Activated CD8-positive, alpha-beta T cell treated with anti-CD3 and anti-CD28 coated beads, Interleukin-2, amount 10 ng/mL, durations not matched to agents 7 days and 5 days (primary cell): Measurements from ENCODE around the gene BCAS1. TPM values are rescaled to one million over a fixed set of nuclear protein-coding genes. Genes with fewer than 3 reads are reported as not detected.

Experiments
- ATAC-seq: fragments of 150-1000 bp; cut with Tn5 transposase; one replicate; pipeline ENCODE4 v1.10.0; 2021; ENCODE audit warnings: moderate library complexity
- CTCF ChIA-PET: fragments of 350-600 bp; sonication (Branson Sonifier 250); formaldehyde crosslinking; loops from one replicate; lab custom pipeline; 2021; ENCODE audit warnings: antibody characterized with exemption; lab: Charles Lee
- POLR2A ChIA-PET: fragments of 350-600 bp; sonication (Branson Sonifier 250); formaldehyde crosslinking; loops from one replicate; lab custom pipeline; 2021; ENCODE audit warnings: antibody characterized with exemption; lab: Charles Lee
- DNase-seq: peaks from one replicate; pipeline ENCODE4 v3.0.0-alpha.2; 2020
- H3K27ac Mint-ChIP-seq: one replicate; pipeline ENCODE4 v1.8.0; 2021; ENCODE audit warnings: mild to moderate bottlenecking, mixed read lengths
- H3K27me3 Mint-ChIP-seq: one replicate; pipeline ENCODE4 v1.8.0; 2021; ENCODE audit warnings: low read depth, mixed read lengths
- H3K36me3 Mint-ChIP-seq: one replicate; pipeline ENCODE4 v1.8.0; 2021; ENCODE audit warnings: low read depth, mixed read lengths
- H3K4me1 Mint-ChIP-seq: one replicate; pipeline ENCODE4 v1.8.0; 2021; ENCODE audit warnings: low read depth, mixed read lengths
- H3K4me3 Mint-ChIP-seq: one replicate; pipeline ENCODE4 v1.8.0; 2021; ENCODE audit warnings: mild to moderate bottlenecking, mixed read lengths
- H3K9me3 Mint-ChIP-seq: one replicate; pipeline ENCODE4 v1.8.0; 2022; ENCODE audit warnings: mixed read lengths; ENCODE audit not compliant: insufficient read depth
- microRNA-seq: library from miRNA; unstranded; fragments of <30 nt; microRNA quantifications from one replicate; pipeline ENCODE4 v1.2.0, GENCODE V29; 2022
- total RNA-seq, 2 experiments: library from RNA; stranded (reverse); gene quantifications; one replicate each; pipeline ENCODE4 v1.2.3, GENCODE V29; 2021

The BCAS1 gene
- total RNA-seq, 2 experiments from 2014 or later: not detected

- CTCF ChIA-PET: interaction anchor here (0.9 to 5.7 kb wide), 8 partner anchors 8 to 42 kb away, joined by 3 to 52 read pairs (median 9); no protein-coding TSS in a partner anchor
- no peaks in the 10 kb centered on the region for H3K27me3 Mint-ChIP-seq
- DNase-seq (no peak), ATAC-seq (no peak)
- H3K27ac Mint-ChIP-seq: peak overlapping the region; percentile 31
- no peak overlapping the region for H3K4me3 Mint-ChIP-seq
- POLR2A ChIA-PET: interaction anchor here (1.0 kb wide), 1 partner anchor 13 kb away, joined by 5 read pairs; no protein-coding TSS in a partner anchor
- peaks cover 83% of the 10 kb centered on the region for H3K4me1 Mint-ChIP-seq
- H3K36me3 Mint-ChIP-seq: peaks cover 3% of the 10 kb centered on the region
- no peaks in the 10 kb centered on the region for H3K9me3 Mint-ChIP-seq
Observed at GRCh38 chr20:53897884-53898555, 172.4 kb downstream of the BCAS1 start.

GRCh38 chr20:53896647-53897046, 173.7 kb downstream of the BCAS1 start:
- H3K27me3 Mint-ChIP-seq: no peaks in the 10 kb centered on the region
- POLR2A ChIA-PET: no interaction called here

DNA sequence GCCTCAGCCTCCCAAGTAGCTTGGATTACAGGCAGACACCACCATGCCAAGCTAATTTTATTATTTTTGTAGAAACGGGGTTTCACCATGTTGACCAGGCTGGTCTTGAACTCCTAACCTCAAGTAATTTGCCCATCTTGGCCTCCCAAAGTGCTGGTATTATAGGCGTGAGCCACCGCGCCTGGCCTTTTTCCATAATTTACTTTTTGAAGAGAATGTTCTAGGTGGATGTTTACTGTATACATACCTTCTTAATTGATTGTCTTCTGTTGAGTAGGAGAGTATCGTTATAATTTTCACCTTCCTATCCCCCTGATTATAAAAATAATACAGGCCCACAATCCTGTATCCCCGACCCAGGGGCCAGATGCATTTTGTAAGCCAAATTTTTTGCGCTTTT, 174.4 kb downstream of the BCAS1 start:
- ChIA-PET CTCF (no interaction called here), POLR2A (interaction anchor here (0.8 kb wide), 1 partner anchor 16 kb away, joined by 3 read pairs; no protein-coding TSS in a partner anchor)
- Mint-ChIP-seq H3K9me3 (no peaks in the 10 kb centered on the region), H3K4me3 (no peak overlapping the region), H3K27me3 (no peaks in the 10 kb centered on the region), H3K27ac (no peak overlapping the region), H3K4me1 (peaks cover 83% of the 10 kb centered on the region), H3K36me3 (peaks cover 5% of the 10 kb centered on the region)
- no peak for DNase-seq
- no peak for ATAC-seq

More at GRCh38 chr20:53896647-53897046, 173.7 kb downstream of the BCAS1 start:
- CTCF ChIA-PET: interaction anchor here (1.8 to 5.7 kb wide), 2 partner anchors 17 to 19 kb away, joined by 11 to 52 read pairs; no protein-coding TSS in a partner anchor
- Mint-ChIP-seq H3K27ac (no peak overlapping the region), H3K4me3 (no peak overlapping the region), H3K4me1 (peaks cover 82% of the 10 kb centered on the region), H3K36me3 (peaks cover 5% of the 10 kb centered on the region), H3K9me3 (no peaks in the 10 kb centered on the region)
- no peak for ATAC-seq
- DNase-seq: no peak

DNA sequence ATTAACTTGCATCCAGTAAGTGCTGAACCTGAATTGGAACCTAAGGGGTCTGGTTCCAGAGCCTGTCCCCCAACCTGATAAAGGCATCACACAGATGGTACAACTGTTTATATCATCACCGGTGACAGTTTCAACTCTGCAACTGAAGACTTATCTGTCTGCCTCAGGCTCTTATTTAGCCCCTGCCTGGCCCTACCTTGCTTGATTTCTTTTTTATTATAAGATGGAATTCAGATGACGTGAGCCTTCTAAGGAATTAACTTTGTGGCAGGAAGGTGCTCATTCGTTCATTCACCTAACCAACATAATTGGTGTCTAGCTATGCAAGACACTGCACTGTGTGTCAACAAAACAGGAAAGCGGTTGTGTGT, 175.0 kb downstream of the BCAS1 start:
- CTCF ChIA-PET: no interaction called here
- peak overlapping the region; percentile 40 for H3K27ac Mint-ChIP-seq
- peaks cover 83% of the 10 kb centered on the region for H3K4me1 Mint-ChIP-seq
- no peaks in the 10 kb centered on the region for H3K9me3 Mint-ChIP-seq
- DNase-seq (no peak), ATAC-seq (no peak)
- H3K36me3 Mint-ChIP-seq: peaks cover 5% of the 10 kb centered on the region
- no peak overlapping the region for H3K4me3 Mint-ChIP-seq
- POLR2A ChIA-PET: interaction anchor here (0.8 kb wide), 1 partner anchor 17 kb away, joined by 3 read pairs; no protein-coding TSS in a partner anchor
- no peaks in the 10 kb centered on the region for H3K27me3 Mint-ChIP-seq

DNA sequence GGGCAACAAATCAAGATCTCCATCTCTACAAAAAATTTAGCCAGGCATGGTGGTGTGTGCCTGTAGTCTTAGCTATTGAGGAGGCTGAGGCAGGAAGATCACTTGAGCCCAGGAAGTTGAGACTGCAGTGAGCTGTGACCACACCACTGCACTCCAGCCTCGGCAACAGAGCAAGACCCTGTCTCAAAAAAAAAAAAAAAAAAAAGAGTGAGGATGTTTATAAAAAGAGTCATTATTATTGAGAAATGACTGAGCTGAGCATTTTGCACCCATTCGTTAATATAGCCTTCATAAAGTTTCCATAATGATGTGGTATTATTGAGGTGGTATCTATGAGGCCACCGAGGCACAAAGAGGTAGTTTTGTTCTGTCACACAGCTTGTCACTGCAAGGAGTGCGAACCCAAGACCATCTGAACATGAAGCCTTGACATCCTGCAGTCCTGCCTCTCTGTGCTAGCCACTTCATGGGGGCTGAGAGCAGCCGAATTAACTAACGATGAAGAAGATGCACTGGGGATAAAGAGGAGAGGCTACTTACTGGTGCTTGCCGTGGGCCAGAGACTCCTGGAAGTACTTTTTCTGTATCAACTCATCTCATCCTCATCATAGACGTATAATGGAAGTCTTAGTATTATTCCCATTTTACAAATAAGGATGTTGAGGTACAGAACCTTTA, 175.5 kb downstream of the BCAS1 start:
- H3K27ac Mint-ChIP-seq: peak overlapping the region; percentile 85

More for the DNA sequence above, 175.5 kb downstream of the BCAS1 start:
- Mint-ChIP-seq H3K9me3 (no peaks in the 10 kb centered on the region), H3K36me3 (peaks cover 5% of the 10 kb centered on the region), H3K4me3 (no peak overlapping the region), H3K27me3 (no peaks in the 10 kb centered on the region), H3K4me1 (peaks cover 80% of the 10 kb centered on the region)
- POLR2A ChIA-PET: interaction anchor here (0.7 to 1.2 kb wide), 2 partner anchors 10 to 22 kb away, joined by 5 read pairs; no protein-coding TSS in a partner anchor
- DNase-seq (no peak), ATAC-seq (no peak)
- CTCF ChIA-PET: interaction anchor here (1.2 to 1.3 kb wide), 3 partner anchors 10 to 23 kb away, joined by 4 to 8 read pairs (median 7); no protein-coding TSS in a partner anchor

Small RNA genes lying within 50 kb of the gene (microRNA-seq; reads per million reads assigned to microRNA genes)
- gene MIR4756: not detected

Other genes with a start within 250 kb of the BCAS1 start
- gene CYP24A1, start 103.4 kb upstream of the BCAS1 start, total RNA-seq: not detected
- 10 to 100 TPM; 22.2 to 24.5 TPM for gene PFDN4, start 137.5 kb upstream of the BCAS1 start, total RNA-seq